Upper lobe of left lung (tissue), 4 donors: ENCODE measurements around the gene HSD17B2.
"Not testable (repeated sequence)": the region's sequence is repeated elsewhere in the genome, so short reads cannot be mapped to it uniquely, and the experiment has no call there.

Experiments used
- EP300 ChIP-seq, 4 donors: sonication (generic); formaldehyde crosslinking; IDR thresholded peaks; one replicate each; pipeline ENCODE4 v1.5.1; 2017; ENCODE audit warnings: antibody characterized with exemption in 4 of 4, control low read depth in 2 of 4
- POLR2A ChIP-seq, 4 donors: fragments of 450-650 bp; IDR thresholded peaks; one replicate each; pipeline ENCODE4 v1.5.1; 2016 to 2017; ENCODE audit warnings: antibody characterized with exemption in 4 of 4, mild to moderate bottlenecking in 2 of 4
- TF ChIP-seq, protein P1 (sequence below), 6 experiments: fragments of 450-650 bp in 4 of 6; fragments of 200-600 bp in 2 of 6; sonication (generic) in 2 of 6; IDR thresholded peaks; one replicate each; pipeline ENCODE4 v1.5.1; 2016 to 2019; ENCODE audit warnings: antibody characterized with exemption in 6 of 6

GRCh38 chr16:82109266-82109665 is 74.2 kb downstream of the HSD17B2 start:
- TF ChIP-seq, protein P1, sequence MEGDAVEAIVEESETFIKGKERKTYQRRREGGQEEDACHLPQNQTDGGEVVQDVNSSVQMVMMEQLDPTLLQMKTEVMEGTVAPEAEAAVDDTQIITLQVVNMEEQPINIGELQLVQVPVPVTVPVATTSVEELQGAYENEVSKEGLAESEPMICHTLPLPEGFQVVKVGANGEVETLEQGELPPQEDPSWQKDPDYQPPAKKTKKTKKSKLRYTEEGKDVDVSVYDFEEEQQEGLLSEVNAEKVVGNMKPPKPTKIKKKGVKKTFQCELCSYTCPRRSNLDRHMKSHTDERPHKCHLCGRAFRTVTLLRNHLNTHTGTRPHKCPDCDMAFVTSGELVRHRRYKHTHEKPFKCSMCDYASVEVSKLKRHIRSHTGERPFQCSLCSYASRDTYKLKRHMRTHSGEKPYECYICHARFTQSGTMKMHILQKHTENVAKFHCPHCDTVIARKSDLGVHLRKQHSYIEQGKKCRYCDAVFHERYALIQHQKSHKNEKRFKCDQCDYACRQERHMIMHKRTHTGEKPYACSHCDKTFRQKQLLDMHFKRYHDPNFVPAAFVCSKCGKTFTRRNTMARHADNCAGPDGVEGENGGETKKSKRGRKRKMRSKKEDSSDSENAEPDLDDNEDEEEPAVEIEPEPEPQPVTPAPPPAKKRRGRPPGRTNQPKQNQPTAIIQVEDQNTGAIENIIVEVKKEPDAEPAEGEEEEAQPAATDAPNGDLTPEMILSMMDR (IDR thresholded peaks at IDR 0.05), result not testable (repeated sequence)
- TF ChIP-seq POLR2A, EP300 (IDR thresholded peaks at IDR 0.05): not testable (repeated sequence)
